ENCODE data around the gene NTF3. TPM values are rescaled to one million over a fixed set of nuclear protein-coding genes. Genes with fewer than 3 reads are reported as not detected.

NTF3 gene
- polyA plus RNA-seq, 3 donors: not detected

- no peaks in the 10 kb centered on the region for H3K27me3 ChIP-seq (ENCODE audit: control insufficient read depth in 2 of 2, insufficient read depth in 2 of 2, low read length in 2 of 2)
- H3K4me3 Mint-ChIP-seq: no peak overlapping the region
- H3K9ac ChIP-seq (ENCODE audit: insufficient read depth, low read length, poor library complexity, severe bottlenecking): no peak overlapping the region
- H3K4me3 ChIP-seq (replicated peaks in 1 of 3; ENCODE audit: low read depth in 2 of 3, low read length in 3 of 3): no peak overlapping the region
- peaks cover 5 to 7% (median 6%) of the 10 kb centered on the region in 3 donors for H3K27me3 Mint-ChIP-seq (ENCODE audit: low read depth in 3 of 3)
- H4K20me1 ChIP-seq (ENCODE audit: insufficient read depth, low read length): no peaks in the 10 kb centered on the region
- H3K9me3 ChIP-seq (replicated peaks in 1 of 2; ENCODE audit: control insufficient read depth in 1 of 2, insufficient read depth in 1 of 2, low read length in 2 of 2): no peaks in the 10 kb centered on the region
- H3K4me1 ChIP-seq (ENCODE audit: control insufficient read depth in 1 of 2, insufficient read depth in 2 of 2, low read length in 2 of 2): no peaks in the 10 kb centered on the region
- intact Hi-C loops (cut with micrococcal nuclease): no loop called here
- no peaks in the 10 kb centered on the region for H3K9me3 Mint-ChIP-seq
- H2AFZ ChIP-seq (ENCODE audit: insufficient read depth, low read depth, low read length, poor library complexity, severe bottlenecking): no peak overlapping the region
- WGBS (ENCODE audit: insufficient coverage): 96% methylated on average over 5 of the region's 6 CpGs
- H3K36me3 ChIP-seq (replicated peaks in 1 of 2; ENCODE audit: control insufficient read depth in 1 of 2, insufficient read depth in 2 of 2, low read length in 2 of 2): no peaks in the 10 kb centered on the region
- no peak overlapping the region for H3K4me2 ChIP-seq (replicated peaks; ENCODE audit: extremely low read depth, low read length, poor library complexity, severe bottlenecking)
- TF ChIP-seq CTCF (IDR thresholded peaks at IDR 0.05): no peak
- no peak for DNase-seq
- H3K79me2 ChIP-seq (ENCODE audit: insufficient read depth, low read length): no peaks in the 10 kb centered on the region
- no peak overlapping the region for H3K27ac ChIP-seq (ENCODE audit: low read depth in 1 of 2, low read length in 2 of 2)
- no peaks in the 10 kb centered on the region for H3K36me3 Mint-ChIP-seq
- no peaks in the 10 kb centered on the region for H3K4me1 Mint-ChIP-seq
- H3K27ac Mint-ChIP-seq: no peak overlapping the region
Measured at GRCh38 chr12:5514016-5514415, 82.1 kb downstream of the NTF3 start.

- Mint-ChIP-seq H3K27ac (no peak overlapping the region), H3K9me3 (no peaks in the 10 kb centered on the region), H3K4me1 (no peaks in the 10 kb centered on the region), H3K36me3 (no peaks in the 10 kb centered on the region), H3K4me3 (no peak overlapping the region), H3K27me3 (ENCODE audit: low read depth in 3 of 3) (peaks cover 5 to 7% (median 6%) of the 10 kb centered on the region in 3 donors)
- H3K9me3 ChIP-seq (replicated peaks in 1 of 2; ENCODE audit: control insufficient read depth in 1 of 2, insufficient read depth in 1 of 2, low read length in 2 of 2): no peaks in the 10 kb centered on the region
- no peak for TF ChIP-seq CTCF (IDR thresholded peaks at IDR 0.05)
- no peak overlapping the region for H3K27ac ChIP-seq (ENCODE audit: low read depth in 1 of 2, low read length in 2 of 2)
- intact Hi-C loops (cut with micrococcal nuclease): no loop called here
- no peaks in the 10 kb centered on the region for H4K20me1 ChIP-seq (ENCODE audit: insufficient read depth, low read length)
- H3K4me1 ChIP-seq (ENCODE audit: control insufficient read depth in 1 of 2, insufficient read depth in 2 of 2, low read length in 2 of 2): no peaks in the 10 kb centered on the region
- H3K4me2 ChIP-seq (replicated peaks; ENCODE audit: extremely low read depth, low read length, poor library complexity, severe bottlenecking): no peak overlapping the region
- no peak for DNase-seq
- no peak overlapping the region for H2AFZ ChIP-seq (ENCODE audit: insufficient read depth, low read depth, low read length, poor library complexity, severe bottlenecking)
- H3K36me3 ChIP-seq (replicated peaks in 1 of 2; ENCODE audit: control insufficient read depth in 1 of 2, insufficient read depth in 2 of 2, low read length in 2 of 2): no peaks in the 10 kb centered on the region
- H3K4me3 ChIP-seq (replicated peaks in 1 of 3; ENCODE audit: low read depth in 2 of 3, low read length in 3 of 3): no peak overlapping the region
- H3K27me3 ChIP-seq (ENCODE audit: control insufficient read depth in 2 of 2, insufficient read depth in 2 of 2, low read length in 2 of 2): no peaks in the 10 kb centered on the region
- H3K79me2 ChIP-seq (ENCODE audit: insufficient read depth, low read length): no peaks in the 10 kb centered on the region
- no CpG with 5 or more reads among the region's 4 CpGs for WGBS (ENCODE audit: insufficient coverage)
- H3K9ac ChIP-seq (ENCODE audit: insufficient read depth, low read length, poor library complexity, severe bottlenecking): no peak overlapping the region
Measured at GRCh38 chr12:5514545-5514944, 82.6 kb downstream of the NTF3 start.

Data from CD14-positive monocyte (primary cell).